HG02571 (cell line): Measurements from ENCODE around the gene ELK4.

Experiments used
- ATAC-seq: cut with Tn5 transposase; IDR thresholded peaks from one replicate; pipeline ENCODE4 v1.9.1; 2021; ENCODE audit warnings: mild to moderate bottlenecking, moderate library complexity; ENCODE audit not compliant: unreplicated experiment

The ELK4 gene

DNA sequence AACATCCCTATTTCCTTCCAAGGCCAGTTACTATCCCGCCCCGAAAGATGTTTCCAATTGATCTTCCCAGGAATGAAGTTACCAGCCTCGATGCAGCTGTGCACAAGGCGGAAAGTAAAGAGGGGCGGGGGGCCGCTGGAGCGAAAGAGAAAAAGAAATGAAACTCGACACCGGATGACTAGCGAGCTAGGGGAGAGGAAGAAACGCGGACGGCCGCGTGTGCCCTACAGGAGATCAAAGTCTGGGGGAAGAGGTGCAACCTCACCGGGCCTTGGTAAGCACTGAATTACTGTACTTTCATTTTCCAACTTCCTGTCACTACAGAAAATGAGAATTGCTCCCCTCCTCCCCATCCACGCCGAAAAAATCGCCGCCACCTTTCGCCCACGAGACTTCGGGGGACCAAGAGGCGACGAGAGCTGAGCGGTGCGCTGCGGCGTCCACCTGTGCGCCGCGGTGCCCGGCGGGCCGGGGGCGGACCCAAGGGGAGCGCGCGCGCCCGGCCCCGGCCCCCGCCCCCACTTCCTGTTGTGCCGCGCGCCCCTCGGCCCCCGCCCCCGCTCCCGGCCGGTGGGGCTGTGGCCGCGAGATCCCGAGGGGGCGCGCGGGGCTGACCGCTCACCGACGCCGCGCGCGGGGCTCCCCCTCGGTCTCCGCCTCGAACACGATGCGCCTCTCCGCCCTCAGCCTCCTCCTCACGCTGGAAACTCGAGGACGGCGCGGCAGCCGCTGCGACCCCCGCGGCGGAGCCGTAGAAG is 622 bp downstream of the ELK4 start:
- ATAC-seq: peak; percentile 58

- no peak for ATAC-seq
Observed at GRCh38 chr1:205630651-205631009, 1.2 kb downstream of the ELK4 start.

- no peak for ATAC-seq
Observed at GRCh38 chr1:205630241-205630640, 1.6 kb downstream of the ELK4 start.

- ATAC-seq: no peak
Observed at GRCh38 chr1:205629751-205630150, 2.1 kb downstream of the ELK4 start.

- ATAC-seq: no peak
Observed at GRCh38 chr1:205627956-205628355, 3.9 kb downstream of the ELK4 start.

GRCh38 chr1:205626216-205626615 is 5.6 kb downstream of the ELK4 start:
- no peak for ATAC-seq

DNA sequence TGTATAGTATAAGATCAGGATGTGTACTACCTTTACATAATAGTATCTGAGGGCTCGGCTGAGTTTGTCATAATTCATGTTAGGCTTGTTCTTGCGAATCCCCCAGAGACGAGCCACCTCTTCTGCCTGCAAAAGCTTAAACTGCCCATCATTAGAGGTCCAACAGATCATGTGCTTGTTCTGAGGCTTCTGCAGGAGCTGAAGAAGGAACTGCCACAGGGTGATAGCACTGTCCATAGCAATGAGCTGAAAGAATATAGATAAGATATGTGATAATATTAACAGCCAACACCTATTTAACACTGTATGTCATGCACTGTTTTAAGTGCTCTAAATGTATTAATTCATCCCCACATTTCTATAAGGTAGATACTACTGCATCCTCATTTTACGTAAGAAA is 8.2 kb downstream of the ELK4 start:
- ATAC-seq: no peak

- ATAC-seq: no peak
Observed at GRCh38 chr1:205620269-205620668, 11.5 kb downstream of the ELK4 start.

DNA sequence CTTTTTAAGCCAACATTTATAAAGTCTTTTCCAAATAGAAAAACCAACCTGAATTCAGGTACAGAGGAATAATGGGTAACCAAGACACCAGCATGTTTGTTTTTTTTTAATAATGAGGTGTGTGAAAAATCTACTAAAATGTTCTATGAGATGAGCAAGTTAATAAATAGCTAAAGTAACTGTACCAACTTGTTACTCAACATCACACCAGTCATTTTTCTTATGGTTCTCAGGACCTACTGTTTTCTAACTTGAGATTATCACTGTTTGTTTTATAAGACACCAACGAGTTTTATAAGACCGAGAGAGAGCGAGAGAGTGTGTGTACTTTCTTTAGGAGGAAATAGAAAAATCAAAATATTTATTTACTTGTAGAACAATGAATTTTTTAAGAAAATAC is 12.4 kb downstream of the ELK4 start:
- ATAC-seq: no peak

GRCh38 chr1:205616563-205617293 is 15.1 kb downstream of the ELK4 start:
- peak; percentile 51 for ATAC-seq

DNA sequence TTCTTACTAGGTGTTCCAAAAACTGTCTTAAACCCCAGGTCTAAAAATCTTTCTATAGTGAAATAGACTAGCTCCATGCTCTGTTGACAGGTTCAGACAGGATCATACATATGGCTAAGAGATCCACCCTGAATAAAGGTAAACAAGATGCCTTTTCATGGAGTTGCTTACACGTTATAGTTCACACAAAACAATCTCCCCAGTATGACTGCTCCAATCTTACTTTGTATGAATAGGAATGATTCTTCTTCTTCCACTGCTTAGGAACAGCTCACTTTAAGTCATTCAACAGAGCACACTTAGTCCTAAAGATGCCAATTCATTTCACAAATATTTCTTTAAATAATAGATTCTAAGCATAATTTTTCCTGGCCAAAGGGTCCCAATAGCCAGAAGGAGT is 16.0 kb downstream of the ELK4 start:
- no peak for ATAC-seq

DNA sequence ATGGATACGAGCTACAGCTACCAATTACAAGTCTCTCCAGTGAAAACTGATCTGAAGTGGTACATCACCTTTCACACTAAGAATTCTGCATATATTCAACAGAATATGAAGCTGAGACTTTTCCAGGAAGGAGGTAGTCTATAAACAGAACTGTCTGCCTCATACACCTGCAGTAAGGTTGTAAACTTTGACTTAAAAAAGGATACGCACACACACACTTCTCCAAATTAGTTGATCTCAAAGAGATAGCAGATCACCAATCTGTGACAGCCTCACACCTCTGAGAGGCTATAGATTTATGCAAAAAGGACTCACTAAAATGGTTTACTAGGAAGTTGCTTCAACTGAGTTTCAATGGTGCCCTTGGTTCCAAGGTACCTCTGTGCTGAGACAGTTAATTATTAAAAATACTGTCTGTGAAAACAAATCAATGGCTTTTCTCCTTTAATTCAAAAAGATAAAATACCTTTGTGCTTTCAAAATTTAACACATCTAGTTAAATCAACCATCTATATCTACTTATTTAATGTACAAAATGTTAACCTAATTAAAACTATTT is 17.9 kb downstream of the ELK4 start:
- no peak for ATAC-seq

DNA sequence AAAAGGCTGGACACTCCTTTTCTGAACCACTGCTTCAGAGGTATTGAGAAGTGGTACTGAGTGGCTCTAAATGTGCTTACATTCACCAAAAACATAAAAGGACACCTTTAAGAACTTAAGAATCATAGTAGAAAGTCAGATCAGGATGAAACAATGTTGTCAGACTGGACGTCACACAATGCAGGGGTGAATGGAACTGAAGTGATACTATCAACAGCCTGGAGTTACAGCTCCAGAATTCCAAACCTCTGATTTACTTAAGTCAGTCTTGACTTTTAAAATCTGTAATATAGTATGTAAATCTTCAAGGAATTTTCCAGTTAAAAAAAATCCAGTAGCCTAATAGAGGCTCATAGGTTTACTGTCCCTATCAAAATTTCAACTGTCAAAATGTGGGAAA is 19.3 kb downstream of the ELK4 start:
- no peak for ATAC-seq

- ATAC-seq: no peak
Observed at GRCh38 chr1:205612104-205612503, 19.7 kb downstream of the ELK4 start.

- ATAC-seq: no peak
Observed at GRCh38 chr1:205610901-205611466, 20.8 kb downstream of the ELK4 start.

GRCh38 chr1:205610036-205610435 is 21.8 kb downstream of the ELK4 start:
- ATAC-seq: no peak

DNA sequence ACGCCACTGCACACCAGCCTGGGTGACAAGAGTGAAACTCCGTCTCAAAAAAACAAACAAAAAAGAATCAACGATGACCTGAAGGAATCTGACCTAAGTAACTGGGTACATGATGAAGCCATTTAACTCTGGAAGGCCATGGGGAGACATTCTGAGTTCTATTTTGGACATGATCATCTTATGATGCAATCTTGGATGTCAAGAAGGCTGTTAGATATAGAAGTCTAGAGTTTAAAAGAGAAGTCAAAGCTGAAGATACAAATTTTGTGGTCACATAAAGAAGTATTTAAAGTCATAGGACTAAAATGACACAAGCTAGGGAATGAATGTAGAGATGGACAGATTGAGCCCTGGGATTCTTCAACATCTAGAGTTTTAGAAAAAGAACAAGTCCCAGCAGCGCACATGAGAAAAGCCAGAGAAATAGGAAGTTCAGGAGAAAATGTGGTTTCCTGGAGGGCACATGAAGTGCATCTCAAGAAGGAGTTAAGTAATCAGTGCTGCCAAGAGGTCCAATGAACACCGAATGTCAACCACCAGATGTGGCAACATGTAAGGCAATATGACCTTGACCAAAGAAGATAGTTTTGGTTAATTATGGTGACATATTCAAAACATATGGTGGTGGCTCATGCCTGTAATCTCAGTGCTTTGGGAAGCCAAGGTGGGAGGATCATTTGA is 26.8 kb downstream of the ELK4 start:
- ATAC-seq: no peak

DNA sequence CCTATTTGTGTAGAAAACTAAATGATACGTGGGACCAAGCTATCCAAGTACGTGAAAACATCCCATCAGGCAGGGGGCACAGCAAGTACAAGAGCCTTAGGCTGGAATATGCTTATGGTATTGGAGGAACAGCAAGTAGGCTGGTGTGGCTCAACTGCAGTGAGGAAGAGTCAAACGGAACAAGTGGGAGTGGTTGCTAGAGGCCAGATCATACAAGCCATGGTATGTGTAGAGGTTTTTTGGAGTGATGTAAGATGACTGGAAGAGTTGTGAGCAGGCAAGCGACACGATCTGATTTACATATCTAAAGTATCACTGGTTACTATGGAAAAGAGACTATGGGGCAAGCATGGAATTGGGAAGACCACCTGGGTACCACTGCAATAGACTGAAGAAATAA is 27.8 kb downstream of the ELK4 start:
- no peak for ATAC-seq

DNA sequence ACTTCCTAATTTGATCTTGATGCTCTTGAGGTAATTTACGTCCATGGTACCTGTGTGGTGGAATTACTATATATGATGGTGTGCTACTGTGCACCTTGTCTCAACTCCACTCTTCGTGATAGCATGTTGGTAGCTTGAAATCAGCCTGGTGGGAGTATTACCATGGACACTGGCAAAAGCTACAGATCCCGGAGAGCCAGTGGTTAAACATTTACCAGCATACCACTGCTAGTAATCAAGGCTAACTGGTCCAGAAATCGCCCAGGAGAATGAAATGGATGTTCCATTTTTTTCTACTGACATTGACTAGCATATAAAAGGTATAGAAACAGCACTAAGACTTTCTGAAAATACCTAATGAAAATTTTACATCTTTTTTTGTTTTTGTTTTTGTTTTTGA is 30.6 kb downstream of the ELK4 start:
- ATAC-seq: no peak

- no peak for ATAC-seq
Observed at GRCh38 chr1:205600085-205600484, 31.7 kb downstream of the ELK4 start.

GRCh38 chr1:205599669-205600042 is 32.2 kb downstream of the ELK4 start:
- no peak for ATAC-seq
